SK-N-SH (cell line): ENCODE measurements around the gene SSR3. TPM values are rescaled to one million over a fixed set of nuclear protein-coding genes. Genes with fewer than 3 reads are reported as not detected.
A peak's percentile ranks its signal among the peaks of the same experiment; 100 is the strongest.

ENCODE experiments used
- CTCF ChIA-PET: fragments of 300-600, 350-600 bp; formaldehyde crosslinking; extraction: SDS; loops from one replicate; lab custom pipeline; 2021; lab: Yijun Ruan, JAX
- POLR2A ChIA-PET: fragments of 350-600 bp; sonication (Branson Sonifier 250); formaldehyde crosslinking; extraction: SDS; loops from one replicate; lab custom pipeline; 2020; ENCODE audit warnings: antibody characterized with exemption, inconsistent platforms; lab: Yijun Ruan, JAX
- DNase-seq: peaks from one replicate; pipeline ENCODE4 v3.0.0; 2012
- H2AFZ ChIP-seq: fragments of 200-600 bp; sonication (generic); 2 replicates; pipeline ENCODE4 v1.8.1; 2016; ENCODE audit warnings: antibody characterized with exemption, mild to moderate bottlenecking, low read depth
- H3F3A ChIP-seq: fragments of 200-600 bp; sonication (generic); replicated peaks from 2 replicates; pipeline ENCODE3; 2016; ENCODE audit warnings: antibody characterized with exemption, mild to moderate bottlenecking; ENCODE audit not compliant: insufficient read depth
- H3K27ac ChIP-seq, 2 experiments: fragments of 200-500 bp in 1 of 2; fragments of 200-600 bp in 1 of 2; sonication (Bioruptor generic) in 1 of 2; sonication (generic), shearing (Covaris generic) in 1 of 2; 2 replicates each; pipeline versions ENCODE4 v1.5.1 to v1.6.1; 2014 to 2016; ENCODE audit warnings: low read depth in 2 of 2, inconsistent platforms in 1 of 2, low read length in 1 of 2, mild to moderate bottlenecking in 1 of 2, mixed read lengths in 1 of 2
- H3K27me3 ChIP-seq: fragments of 200-600 bp; sonication (generic), shearing (Covaris generic); 2 replicates; pipeline ENCODE4 v1.6.1; 2016; ENCODE audit warnings: mixed run types; ENCODE audit not compliant: insufficient read depth
- H3K36me3 ChIP-seq, 2 experiments: fragments of 200-500 bp in 1 of 2; fragments of 200-600 bp in 1 of 2; sonication (Bioruptor generic) in 1 of 2; sonication (generic) in 1 of 2; replicated peaks in 1 of 2; 2 replicates each; pipeline versions ENCODE3 to v1.5.1; 2014 to 2016; ENCODE audit warnings: low read length in 1 of 2, mild to moderate bottlenecking in 1 of 2; ENCODE audit not compliant: insufficient read depth in 2 of 2, control insufficient read depth in 1 of 2
- H3K4me1 ChIP-seq, 2 experiments: fragments of 200-500 bp in 1 of 2; fragments of 200-600 bp in 1 of 2; sonication (Bioruptor generic) in 1 of 2; sonication (generic), shearing (Covaris generic) in 1 of 2; 2 replicates each; pipeline versions ENCODE4 v1.5.1 to v1.6.1; 2014 to 2016; ENCODE audit warnings: low read depth in 1 of 2, low read length in 1 of 2, mixed run types in 1 of 2; ENCODE audit not compliant: insufficient read depth in 2 of 2, control insufficient read depth in 1 of 2
- H3K4me2 ChIP-seq: fragments of 200-600 bp; sonication (generic), shearing (Covaris generic); 2 replicates; pipeline ENCODE4 v1.6.1; 2017; ENCODE audit warnings: mixed run types
- H3K4me3 ChIP-seq, 2 experiments: fragments of 200-500 bp in 1 of 2; fragments of 200-600 bp in 1 of 2; sonication (Bioruptor generic) in 1 of 2; sonication (generic), shearing (Covaris generic) in 1 of 2; 2 replicates each; pipeline versions ENCODE4 v1.5.1 to v1.8.1; 2014 to 2016; ENCODE audit warnings: low read depth in 2 of 2, inconsistent platforms in 1 of 2, low read length in 1 of 2, mild to moderate bottlenecking in 1 of 2, mixed read lengths in 1 of 2, moderate library complexity in 1 of 2
- H3K79me2 ChIP-seq: fragments of 200-600 bp; sonication (generic); 2 replicates; pipeline ENCODE4 v1.8.1; 2017; ENCODE audit warnings: mild to moderate bottlenecking; ENCODE audit not compliant: insufficient read depth
- H3K9ac ChIP-seq: fragments of 200-600 bp; sonication (generic); 2 replicates; pipeline ENCODE4 v1.6.1; 2017; ENCODE audit warnings: mixed run types
- H3K9me2 ChIP-seq: fragments of 200-600 bp; sonication (generic); 2 replicates; pipeline ENCODE4 v1.6.1; 2017; ENCODE audit warnings: mixed run types
- H3K9me3 ChIP-seq: fragments of 200-600 bp; sonication (generic); 2 replicates; pipeline ENCODE4 v1.6.1; 2017; ENCODE audit warnings: mixed run types, mild to moderate bottlenecking, moderate library complexity
- H4K20me1 ChIP-seq: fragments of 200-600 bp; sonication (generic); 2 replicates; pipeline ENCODE4 v1.6.1; 2017; ENCODE audit warnings: mild to moderate bottlenecking, mixed run types; ENCODE audit not compliant: insufficient read depth
- EP300 ChIP-seq, 2 experiments: IDR thresholded peaks; 2 replicates each; pipeline versions ENCODE4 v1.4.0 to v1.6.1; 2012; ENCODE audit warnings: borderline replicate concordance in 1 of 2, low read depth in 1 of 2, low read length in 1 of 2
- FOSL2 ChIP-seq: IDR thresholded peaks from 2 replicates; pipeline ENCODE4 v1.4.0; 2012; ENCODE audit warnings: low read depth, mild to moderate bottlenecking, moderate library complexity, borderline replicate concordance
- GABPA ChIP-seq: IDR thresholded peaks from 2 replicates; pipeline ENCODE4 v1.4.0; 2012; ENCODE audit warnings: low read depth, mild to moderate bottlenecking
- JUND ChIP-seq: IDR thresholded peaks from 2 replicates; pipeline ENCODE4 v1.4.0; 2012
- MAX ChIP-seq: IDR thresholded peaks from 2 replicates; pipeline ENCODE4 v1.4.0; 2012; ENCODE audit warnings: low read depth
- MEF2A ChIP-seq: IDR thresholded peaks from 2 replicates; pipeline ENCODE4 v1.4.0; 2012; ENCODE audit warnings: low read depth, borderline replicate concordance
- MXI1 ChIP-seq: IDR thresholded peaks from 2 replicates; pipeline ENCODE4 v1.6.1; 2012; ENCODE audit warnings: mild to moderate bottlenecking, low read depth, low read length, improper control_type of control experiment
- NFIC ChIP-seq: IDR thresholded peaks from 2 replicates; pipeline ENCODE4 v1.4.0; 2012; ENCODE audit warnings: borderline replicate concordance
- NRF1 ChIP-seq: IDR thresholded peaks from 2 replicates; pipeline ENCODE4 v1.6.1; 2012; ENCODE audit warnings: low read depth, mild to moderate bottlenecking, low read length
- PBX3 ChIP-seq: IDR thresholded peaks from 2 replicates; pipeline ENCODE4; 2012
- POLR2AphosphoS5 ChIP-seq: IDR thresholded peaks from 2 replicates; pipeline ENCODE4 v1.6.1; 2012; ENCODE audit warnings: low read depth, low read length
- RAD21 ChIP-seq: IDR thresholded peaks from 2 replicates; pipeline ENCODE4 v1.6.1; 2012; ENCODE audit warnings: mild to moderate bottlenecking, low read length
- RCOR1 ChIP-seq: fragments of 150-350 bp; IDR thresholded peaks from 2 replicates; pipeline ENCODE4 v1.6.1; 2017; ENCODE audit warnings: antibody characterized with exemption, low read length
- REST ChIP-seq: IDR thresholded peaks from 2 replicates; pipeline ENCODE4 v1.6.1; 2012; ENCODE audit warnings: mild to moderate bottlenecking, low read depth, low read length, moderate library complexity
- SMC3 ChIP-seq: IDR thresholded peaks from 2 replicates; pipeline ENCODE4 v1.6.1; 2012; ENCODE audit warnings: low read depth, low read length, improper control_type of control experiment
- TCF12 ChIP-seq: IDR thresholded peaks from 2 replicates; pipeline ENCODE4 v1.4.0; 2012
- USF1 ChIP-seq: IDR thresholded peaks from 2 replicates; pipeline ENCODE4 v1.4.0; 2012; ENCODE audit warnings: low read depth, borderline replicate concordance
- USF2 ChIP-seq: fragments of 150-350 bp; IDR thresholded peaks from 2 replicates; pipeline ENCODE4 v1.6.1; 2017; ENCODE audit warnings: antibody characterized with exemption, low read length, low read depth, borderline replicate concordance
- ZBTB33 ChIP-seq: IDR thresholded peaks from 2 replicates; pipeline ENCODE4 v1.4.0; 2012; ENCODE audit warnings: low read depth, borderline replicate concordance
- WGBS: methylation state at CpG from one replicate; pipeline ENCODE4 v1.1.6; 2017; ENCODE audit warnings: low lambda C conversion rate; 5-methylcytosine and 5-hydroxymethylcytosine counted together
- polyA plus RNA-seq, 3 experiments: library from polyadenylated mRNA; depleted of rRNA; stranded (reverse); fragments of >200 nt; gene quantifications; 2 replicates each; pipeline ENCODE4 v1.2.3, GENCODE V29; 2012

The SSR3 gene
- polyA plus RNA-seq, 1 of the 3 experiments (the other 2 are of a cell fraction), result 61.7 TPM

GRCh38 chr3:156554515-156554841 is 439 bp downstream of the SSR3 start:
- under 1% methylated on average over 9 of the region's 11 CpGs for WGBS
- CTCF ChIA-PET, result interaction anchor here (0.6 to 2.5 kb wide), 12 partner anchors 8 to 583 kb away, joined by 3 to 19 read pairs (median 5); partner anchors contain the start of gene TIPARP
- H3K4me2 ChIP-seq, result peak overlapping the region; percentile 78
- H3K27ac ChIP-seq, result peak overlapping the region; percentile 89 to 94
- peaks cover 28 to 30% of the 10 kb centered on the region in 2 experiments for H3K4me1 ChIP-seq
- H3K36me3 ChIP-seq, result peaks cover 27 to 33% of the 10 kb centered on the region in 2 experiments
- no peaks in the 10 kb centered on the region for H4K20me1 ChIP-seq
- peaks cover 55% of the 10 kb centered on the region for H3K79me2 ChIP-seq
- POLR2A ChIA-PET, result interaction anchor here (0.5 to 2.1 kb wide), 3 partner anchors 121 to 534 kb away, joined by 3 to 16 read pairs (median 3); no protein-coding TSS in a partner anchor
- H3K27me3 ChIP-seq, result no peaks in the 10 kb centered on the region
- no peak for TF ChIP-seq NRF1
- TF ChIP-seq NFIC, result no peak
- no peak for TF ChIP-seq EP300 (IDR thresholded peaks at IDR 0.05; ENCODE audit: borderline replicate concordance in 1 of 2, low read depth in 1 of 2, low read length in 1 of 2)
- no peak for TF ChIP-seq POLR2AphosphoS5
- no peak for TF ChIP-seq TCF12
- no peak for TF ChIP-seq USF2
- no peak for TF ChIP-seq MEF2A
- no peak for TF ChIP-seq MAX
- no peak for TF ChIP-seq RCOR1
- TF ChIP-seq SMC3, result no peak
- no peak for TF ChIP-seq PBX3
- no peak for TF ChIP-seq USF1
- TF ChIP-seq FOSL2, result no peak
- TF ChIP-seq ZBTB33, result no peak
- no peak for TF ChIP-seq JUND
- no peak for TF ChIP-seq RAD21
- TF ChIP-seq GABPA, result no peak
- no peak for TF ChIP-seq REST
- TF ChIP-seq MXI1, result no peak
- peak overlapping the region; percentile 92 to 94 for H3K4me3 ChIP-seq
- peak overlapping the region; percentile 71; the same call in 1 of the 2 replicates for H2AFZ ChIP-seq
- H3K9me2 ChIP-seq, result no peaks in the 10 kb centered on the region
- H3K9ac ChIP-seq, result peak overlapping the region; percentile 96
- no peaks in the 10 kb centered on the region for H3K9me3 ChIP-seq
- no peak for DNase-seq
- peaks cover 30% of the 10 kb centered on the region for H3F3A ChIP-seq
